Suprapubic skin (tissue), 4 donors: ENCODE data around the gene EMILIN1. TPM values are rescaled to one million over a fixed set of nuclear protein-coding genes. Genes with fewer than 3 reads are reported as not detected.
"Not testable (repeated sequence)": the region's sequence is repeated elsewhere in the genome, so short reads cannot be mapped to it uniquely, and the experiment has no call there.

Experiments
- DNase-seq, 2 donors: peaks; one replicate each; pipeline ENCODE4 v3.0.0-alpha.2; 2019; ENCODE audit warnings: low spot score in 2 of 2
- H3K27ac ChIP-seq: fragments of 200-600 bp; sonication (generic); one replicate; pipeline ENCODE4 v1.5.1; 2019
- H3K27me3 ChIP-seq: fragments of 200-600 bp; sonication (generic); one replicate; pipeline ENCODE4 v1.5.1; 2019
- H3K36me3 ChIP-seq: fragments of 200-600 bp; sonication (generic); one replicate; pipeline ENCODE4 v1.5.1; 2019
- H3K4me1 ChIP-seq: fragments of 200-600 bp; sonication (generic); one replicate; pipeline ENCODE4 v1.5.1; 2019
- H3K4me3 ChIP-seq: fragments of 200-600 bp; sonication (generic); one replicate; pipeline ENCODE4 v1.5.1; 2019; ENCODE audit warnings: mild to moderate bottlenecking
- H3K9me3 ChIP-seq: fragments of 200-600 bp; sonication (generic); one replicate; pipeline ENCODE4 v1.5.1; 2019
- EP300 ChIP-seq: sonication (generic); formaldehyde crosslinking; IDR thresholded peaks from one replicate; pipeline ENCODE4 v1.6.1; 2017; ENCODE audit warnings: antibody characterized with exemption
- POLR2A ChIP-seq, 2 donors: fragments of 450-650 bp; IDR thresholded peaks; one replicate each; pipeline ENCODE4 v1.6.1; 2017; ENCODE audit warnings: antibody characterized with exemption in 2 of 2, mild to moderate bottlenecking in 2 of 2, moderate library complexity in 2 of 2
- POLR2AphosphoS5 ChIP-seq, 3 donors: sonication (generic); formaldehyde crosslinking; IDR thresholded peaks; one replicate each; pipeline ENCODE4 v1.6.1; 2017; ENCODE audit warnings: antibody characterized with exemption in 3 of 3
- WGBS: methylation state at CpG from one replicate; pipeline ENCODE4 v1.1.5; 2018; 5-methylcytosine and 5-hydroxymethylcytosine counted together
- total RNA-seq, 4 donors: library from RNA; depleted of rRNA; stranded (reverse); fragments of >200 nt; gene quantifications; one replicate each; pipeline ENCODE4 v1.1.0, GENCODE V29; 2016
- TF ChIP-seq, protein P1 (sequence below), 2 donors: fragments of 200-600 bp in 1 of 2; fragments of 450-650 bp in 1 of 2; sonication (generic) in 1 of 2; IDR thresholded peaks; one replicate each; pipeline ENCODE4 v1.5.1; 2016 to 2019; ENCODE audit warnings: antibody characterized with exemption in 2 of 2, mild to moderate bottlenecking in 1 of 2, moderate library complexity in 1 of 2

Gene EMILIN1
- total RNA-seq, 4 donors from 2014 or later, result 3.0 to 13.8 (median 5.8) TPM

DNA sequence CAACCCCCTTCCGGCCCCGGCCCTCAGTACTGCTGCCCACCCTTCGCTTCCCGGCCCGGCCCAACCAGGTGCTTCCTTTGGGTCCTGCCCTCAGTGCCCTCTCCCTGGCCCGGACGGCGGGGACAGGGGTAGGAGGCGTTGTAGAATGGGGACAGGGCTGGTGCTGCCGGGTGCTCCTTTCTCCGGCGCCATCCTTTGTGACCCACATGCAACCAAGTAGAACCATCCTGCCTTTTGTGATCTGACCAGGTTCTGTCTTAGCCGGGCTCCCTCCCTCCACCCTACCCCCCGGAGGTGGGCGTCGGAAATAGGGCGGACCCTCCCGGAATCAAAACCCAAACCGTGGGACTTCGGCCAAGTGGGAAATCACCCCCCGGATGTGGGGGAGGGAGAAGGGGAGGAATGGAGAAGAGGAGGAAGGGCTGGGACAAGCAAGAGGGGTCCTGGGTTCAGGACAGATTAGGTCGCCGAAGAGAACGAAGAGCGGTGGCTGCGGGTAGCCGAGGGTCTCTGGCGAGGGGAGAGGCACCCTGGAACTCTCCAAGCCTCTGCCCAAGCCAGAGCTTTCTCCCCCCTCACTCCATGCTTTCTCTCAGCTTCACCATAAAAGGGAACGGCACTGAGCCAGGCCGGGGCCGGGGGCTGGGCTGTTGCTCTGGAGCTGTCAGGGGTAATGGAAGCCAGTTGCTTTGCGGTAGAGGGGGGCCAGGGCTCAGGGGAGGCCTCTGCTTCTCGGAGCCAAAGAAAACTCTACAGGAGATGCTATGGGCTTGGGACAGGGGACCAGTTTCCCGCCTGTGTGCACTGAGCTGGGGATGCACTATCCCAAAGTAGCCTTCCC, 6.2 kb upstream of the EMILIN1 start:
- peak overlapping the region; percentile 91 for H3K27ac ChIP-seq
- no peaks in the 10 kb centered on the region for H3K27me3 ChIP-seq
- WGBS, result 4% methylated on average over 26 of the region's 34 CpGs
- no peaks in the 10 kb centered on the region for H3K9me3 ChIP-seq
- peaks cover 47% of the 10 kb centered on the region for H3K4me1 ChIP-seq
- DNase-seq, result peak in 1 of 2 donors; percentile 86
- TF ChIP-seq, protein P1, sequence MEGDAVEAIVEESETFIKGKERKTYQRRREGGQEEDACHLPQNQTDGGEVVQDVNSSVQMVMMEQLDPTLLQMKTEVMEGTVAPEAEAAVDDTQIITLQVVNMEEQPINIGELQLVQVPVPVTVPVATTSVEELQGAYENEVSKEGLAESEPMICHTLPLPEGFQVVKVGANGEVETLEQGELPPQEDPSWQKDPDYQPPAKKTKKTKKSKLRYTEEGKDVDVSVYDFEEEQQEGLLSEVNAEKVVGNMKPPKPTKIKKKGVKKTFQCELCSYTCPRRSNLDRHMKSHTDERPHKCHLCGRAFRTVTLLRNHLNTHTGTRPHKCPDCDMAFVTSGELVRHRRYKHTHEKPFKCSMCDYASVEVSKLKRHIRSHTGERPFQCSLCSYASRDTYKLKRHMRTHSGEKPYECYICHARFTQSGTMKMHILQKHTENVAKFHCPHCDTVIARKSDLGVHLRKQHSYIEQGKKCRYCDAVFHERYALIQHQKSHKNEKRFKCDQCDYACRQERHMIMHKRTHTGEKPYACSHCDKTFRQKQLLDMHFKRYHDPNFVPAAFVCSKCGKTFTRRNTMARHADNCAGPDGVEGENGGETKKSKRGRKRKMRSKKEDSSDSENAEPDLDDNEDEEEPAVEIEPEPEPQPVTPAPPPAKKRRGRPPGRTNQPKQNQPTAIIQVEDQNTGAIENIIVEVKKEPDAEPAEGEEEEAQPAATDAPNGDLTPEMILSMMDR (IDR thresholded peaks at IDR 0.05), result no peak
- TF ChIP-seq POLR2A (IDR thresholded peaks at IDR 0.05), result no peak
- no peak for TF ChIP-seq EP300
- TF ChIP-seq POLR2AphosphoS5 (IDR thresholded peaks at IDR 0.05), result no peak
- peak overlapping the region; percentile 94 for H3K4me3 ChIP-seq
- H3K36me3 ChIP-seq, result peaks cover 19% of the 10 kb centered on the region

GRCh38 chr2:27072920-27073319, 5.5 kb upstream of the EMILIN1 start:
- H3K27ac ChIP-seq, result no peak overlapping the region
- 82% methylated on average over 5 of the region's 5 CpGs for WGBS
- TF ChIP-seq EP300 (no peak), POLR2AphosphoS5 (IDR thresholded peaks at IDR 0.05) (no peak), POLR2A (IDR thresholded peaks at IDR 0.05) (no peak)
- TF ChIP-seq, protein P1 (IDR thresholded peaks at IDR 0.05), result no peak
- H3K27me3 ChIP-seq, result no peaks in the 10 kb centered on the region
- no peak for DNase-seq
- H3K4me1 ChIP-seq, result peaks cover 46% of the 10 kb centered on the region
- H3K4me3 ChIP-seq, result no peak overlapping the region
- H3K36me3 ChIP-seq, result peaks cover 12% of the 10 kb centered on the region
- H3K9me3 ChIP-seq, result no peaks in the 10 kb centered on the region

- TF ChIP-seq POLR2AphosphoS5 (IDR thresholded peaks at IDR 0.05) (no peak), POLR2A (IDR thresholded peaks at IDR 0.05) (no peak), EP300 (no peak)
- TF ChIP-seq, protein P1 (IDR thresholded peaks at IDR 0.05), result no peak
- DNase-seq, result no peak
- H3K4me1 ChIP-seq, result peaks cover 42% of the 10 kb centered on the region
Observed at GRCh38 chr2:27073782-27074181, 4.6 kb upstream of the EMILIN1 start.

DNA sequence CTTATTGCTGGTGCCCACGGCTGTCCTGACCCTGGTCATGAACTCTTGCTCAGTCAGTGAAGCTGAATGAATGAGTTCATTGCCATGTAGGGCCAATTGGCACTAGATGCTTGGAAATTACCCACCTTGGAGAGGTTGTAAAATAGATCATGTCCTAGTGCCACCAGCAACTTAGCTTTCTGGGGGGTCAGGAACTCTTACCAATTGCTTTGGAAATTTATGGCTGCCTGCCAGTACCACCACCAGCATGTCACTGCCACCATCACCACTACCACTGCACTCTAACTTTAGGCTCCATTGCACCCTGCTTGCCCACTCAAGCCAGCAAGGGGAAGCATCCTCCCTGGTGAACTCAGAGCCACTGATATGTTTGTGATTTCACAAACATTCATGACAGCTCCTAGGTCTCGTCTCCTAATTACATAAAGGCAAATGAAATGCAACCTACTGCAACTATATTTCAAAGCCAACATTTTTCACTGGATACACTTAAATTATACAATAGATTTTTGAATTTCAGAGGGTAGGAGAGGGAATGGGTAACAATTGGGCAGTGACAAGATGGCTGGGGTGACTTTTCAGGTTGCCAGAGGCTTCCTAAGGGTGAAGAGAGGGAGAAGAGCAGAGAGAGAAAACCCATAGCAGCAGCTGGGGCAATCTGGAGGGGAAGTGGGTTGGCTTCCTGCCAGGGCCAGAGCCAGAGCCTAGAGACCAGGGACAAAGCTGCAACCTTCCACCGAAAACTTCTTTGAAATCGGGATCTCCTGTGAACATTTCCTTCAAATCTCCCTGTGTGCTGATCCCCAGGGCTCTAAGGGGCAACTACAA, 3.5 kb upstream of the EMILIN1 start:
- no peak for DNase-seq
- TF ChIP-seq POLR2AphosphoS5 (IDR thresholded peaks at IDR 0.05) (no peak), POLR2A (IDR thresholded peaks at IDR 0.05) (no peak), EP300 (no peak)
- TF ChIP-seq, protein P1 (IDR thresholded peaks at IDR 0.05), result no peak
- H3K4me1 ChIP-seq, result peaks cover 42% of the 10 kb centered on the region
- no peaks in the 10 kb centered on the region for H3K9me3 ChIP-seq
- no peaks in the 10 kb centered on the region for H3K27me3 ChIP-seq
- no peak overlapping the region for H3K27ac ChIP-seq
- H3K36me3 ChIP-seq, result no peaks in the 10 kb centered on the region
- 71% methylated on average over 3 of the region's 4 CpGs for WGBS
- no peak overlapping the region for H3K4me3 ChIP-seq

More at GRCh38 chr2:27073782-27074181, 4.6 kb upstream of the EMILIN1 start:
- Histone ChIP-seq H3K36me3 (peaks cover 5% of the 10 kb centered on the region), H3K27ac (no peak overlapping the region), H3K27me3 (no peaks in the 10 kb centered on the region), H3K9me3 (no peaks in the 10 kb centered on the region), H3K4me3 (no peak overlapping the region)
- WGBS, result 64% methylated on average over 2 of the region's 2 CpGs

GRCh38 chr2:27075566-27075871, 2.9 kb upstream of the EMILIN1 start:
- not testable (repeated sequence) for H3K27ac ChIP-seq, H3K4me3 ChIP-seq, H3K9me3 ChIP-seq, DNase-seq, H3K27me3 ChIP-seq, H3K36me3 ChIP-seq
- 80% methylated on average over 6 of the region's 6 CpGs for WGBS
- peaks cover 42% of the 10 kb centered on the region for H3K4me1 ChIP-seq
